ENCODE results near the gene SLC6A6.

The SLC6A6 gene

GRCh38 chr3:14487086-14487485, 84.7 kb downstream of the SLC6A6 start:
- no peak overlapping the region for H3K27ac ChIP-seq
- peaks cover 0 to 7% (median 0%) of the 10 kb centered on the region in 10 experiments; a peak in 4 of 20 replicates for H3K4me1 ChIP-seq
- H3K27me3 ChIP-seq: no peaks in the 10 kb centered on the region
- no peak for TF ChIP-seq Cebpa-rat (IDR thresholded peaks at IDR 0.05)
- peaks cover 0 to 93% (median 10%) of the 10 kb centered on the region in 11 experiments; a peak in 14 of 22 replicates for H4K20me1 ChIP-seq
- H3K4me2 ChIP-seq: no peak overlapping the region
- no peaks in the 10 kb centered on the region for H3K9me3 ChIP-seq (replicated peaks in 1 of 11)
- no peak overlapping the region for H3K9ac ChIP-seq
- peaks cover 59 to 85% (median 81%) of the 10 kb centered on the region in 11 experiments for H3K36me3 ChIP-seq
- H3K4me3 ChIP-seq: no peak overlapping the region

- Histone ChIP-seq H3K27ac (no peak overlapping the region; a peak in 1 of 22 replicates), H3K4me3 (no peak overlapping the region), H4K20me1 (peaks cover 0 to 93% (median 7%) of the 10 kb centered on the region in 11 experiments; a peak in 14 of 22 replicates), H3K9me3 (replicated peaks in 1 of 11) (no peaks in the 10 kb centered on the region), H3K4me2 (no peak overlapping the region), H3K27me3 (no peaks in the 10 kb centered on the region), H3K4me1 (peaks cover 0 to 7% (median 0%) of the 10 kb centered on the region in 10 experiments; a peak in 4 of 20 replicates), H3K36me3 (peaks cover 52 to 78% (median 74%) of the 10 kb centered on the region in 11 experiments), H3K9ac (no peak overlapping the region)
- TF ChIP-seq Cebpa-rat (IDR thresholded peaks at IDR 0.05): no peak
These were observed 85.4 kb downstream of the SLC6A6 start for GRCh38 chr3:14487821-14488220.

GRCh38 chr3:14488286-14489041, 86.1 kb downstream of the SLC6A6 start:
- Histone ChIP-seq H3K9me3 (replicated peaks in 1 of 11) (no peaks in the 10 kb centered on the region), H3K36me3 (peaks cover 45 to 72% (median 68%) of the 10 kb centered on the region in 11 experiments), H3K27me3 (no peaks in the 10 kb centered on the region), H3K4me1 (peaks cover 0 to 7% (median 0%) of the 10 kb centered on the region in 10 experiments; a peak in 4 of 20 replicates), H3K4me2 (no peak overlapping the region), H3K9ac (no peak overlapping the region), H4K20me1 (peaks cover 0 to 93% (median 7%) of the 10 kb centered on the region in 11 experiments; a peak in 14 of 22 replicates), H3K4me3 (no peak overlapping the region), H3K27ac (no peak overlapping the region; a peak in 1 of 22 replicates)
- no peak for TF ChIP-seq Cebpa-rat (IDR thresholded peaks at IDR 0.05)

GRCh38 chr3:14489641-14490040, 87.2 kb downstream of the SLC6A6 start:
- no peak overlapping the region for H3K27ac ChIP-seq
- no peaks in the 10 kb centered on the region for H3K9me3 ChIP-seq (replicated peaks in 1 of 11)
- no peak overlapping the region for H3K4me2 ChIP-seq
- H4K20me1 ChIP-seq: peaks cover 0 to 85% (median 7%) of the 10 kb centered on the region in 11 experiments; a peak in 14 of 22 replicates
- H3K4me1 ChIP-seq: peaks cover 0 to 7% (median 0%) of the 10 kb centered on the region in 10 experiments; a peak in 4 of 20 replicates
- TF ChIP-seq Cebpa-rat (IDR thresholded peaks at IDR 0.05): no peak
- peaks cover 33 to 60% (median 56%) of the 10 kb centered on the region in 11 experiments for H3K36me3 ChIP-seq
- H3K9ac ChIP-seq: no peak overlapping the region
- H3K27me3 ChIP-seq: no peaks in the 10 kb centered on the region
- H3K4me3 ChIP-seq: no peak overlapping the region

GRCh38 chr3:14490255-14490654, 87.8 kb downstream of the SLC6A6 start:
- Histone ChIP-seq H3K27ac (no peak overlapping the region), H3K4me3 (no peak overlapping the region), H3K4me2 (no peak overlapping the region), H3K9me3 (replicated peaks in 1 of 11) (no peaks in the 10 kb centered on the region), H3K4me1 (peaks cover 0 to 7% (median 0%) of the 10 kb centered on the region in 10 experiments; a peak in 4 of 20 replicates), H3K27me3 (no peaks in the 10 kb centered on the region), H4K20me1 (peaks cover 0 to 83% (median 7%) of the 10 kb centered on the region in 11 experiments; a peak in 14 of 22 replicates), H3K9ac (no peak overlapping the region), H3K36me3 (peaks cover 27 to 54% (median 50%) of the 10 kb centered on the region in 11 experiments)
- no peak for TF ChIP-seq Cebpa-rat (IDR thresholded peaks at IDR 0.05)

GRCh38 chr3:14490831-14491230, 88.4 kb downstream of the SLC6A6 start:
- Histone ChIP-seq H4K20me1 (peaks cover 0 to 77% (median 3%) of the 10 kb centered on the region in 11 experiments; a peak in 14 of 22 replicates), H3K4me1 (peaks cover 0 to 7% (median 0%) of the 10 kb centered on the region in 10 experiments; a peak in 4 of 20 replicates), H3K4me2 (no peak overlapping the region), H3K9ac (no peak overlapping the region), H3K27me3 (no peaks in the 10 kb centered on the region), H3K27ac (no peak overlapping the region), H3K36me3 (peaks cover 22 to 48% (median 44%) of the 10 kb centered on the region in 11 experiments), H3K4me3 (no peak overlapping the region), H3K9me3 (replicated peaks in 1 of 11) (no peaks in the 10 kb centered on the region)
- no peak for TF ChIP-seq Cebpa-rat (IDR thresholded peaks at IDR 0.05)

GRCh38 chr3:14491396-14492190, 89.2 kb downstream of the SLC6A6 start:
- no peak; a peak in 1 of 22 replicates for TF ChIP-seq Cebpa-rat (IDR thresholded peaks at IDR 0.05)
- Histone ChIP-seq H4K20me1 (peaks cover 0 to 70% (median 0%) of the 10 kb centered on the region in 11 experiments; a peak in 12 of 22 replicates), H3K9me3 (replicated peaks in 1 of 11) (no peaks in the 10 kb centered on the region), H3K9ac (no peak overlapping the region), H3K4me2 (no peak overlapping the region), H3K4me3 (no peak overlapping the region), H3K4me1 (peaks cover 0 to 7% (median 0%) of the 10 kb centered on the region in 10 experiments; a peak in 4 of 20 replicates), H3K27me3 (no peaks in the 10 kb centered on the region), H3K27ac (no peak overlapping the region), H3K36me3 (peaks cover 18 to 40% (median 36%) of the 10 kb centered on the region in 11 experiments; a peak in 21 of 22 replicates)

- H4K20me1 ChIP-seq: peaks cover 0 to 53% (median 0%) of the 10 kb centered on the region in 11 experiments; a peak in 9 of 22 replicates
- TF ChIP-seq Cebpa-rat (IDR thresholded peaks at IDR 0.05): no peak
- H3K9ac ChIP-seq: no peak overlapping the region
- H3K4me1 ChIP-seq: peaks cover 0 to 5% (median 0%) of the 10 kb centered on the region in 10 experiments; a peak in 3 of 20 replicates
- H3K4me3 ChIP-seq: no peak overlapping the region
- peaks cover 6 to 24% (median 20%) of the 10 kb centered on the region in 11 experiments; a peak in 21 of 22 replicates for H3K36me3 ChIP-seq
- H3K9me3 ChIP-seq (replicated peaks in 1 of 11): no peaks in the 10 kb centered on the region
- H3K27me3 ChIP-seq: no peaks in the 10 kb centered on the region
- no peak overlapping the region for H3K4me2 ChIP-seq
- no peak overlapping the region for H3K27ac ChIP-seq
These were observed 90.8 kb downstream of the SLC6A6 start for GRCh38 chr3:14492948-14493881.

All from BLaER1 treated with 17β-estradiol and CSF1 and Interleukin-3, amounts not matched to agents 10 nM and 100 nM (cell line).